NT2/D1 (cell line): Measurements from ENCODE around the gene LARGE2.
A peak's percentile ranks its signal among the peaks of the same experiment; 100 is the strongest.

Experiments used
- DNase-seq: peaks from one replicate; pipeline ENCODE4 v3.0.0-alpha.2; 2011; ENCODE audit warnings: low read depth, low spot score
- H3K27me3 ChIP-seq: 2 replicates; pipeline ENCODE4 v1.6.0; 2011; ENCODE audit warnings: mild to moderate bottlenecking; ENCODE audit not compliant: insufficient read length, insufficient read depth
- H3K36me3 ChIP-seq: 2 replicates; pipeline ENCODE4 v1.6.1; 2011; ENCODE audit warnings: mild to moderate bottlenecking, low read length, mixed read lengths; ENCODE audit not compliant: insufficient read depth, insufficient read length
- H3K4me1 ChIP-seq: 2 replicates; pipeline ENCODE4 v1.5.1; 2011; ENCODE audit not compliant: insufficient read depth, insufficient read length
- H3K4me3 ChIP-seq: 2 replicates; pipeline ENCODE4 v1.5.1; 2011; ENCODE audit warnings: low read depth; ENCODE audit not compliant: insufficient read length
- H3K9ac ChIP-seq: 2 replicates; pipeline ENCODE4 v1.6.0; 2011; ENCODE audit warnings: low read depth; ENCODE audit not compliant: insufficient read length
- H3K9me3 ChIP-seq: 2 replicates; pipeline ENCODE4 v1.5.1; 2011; ENCODE audit warnings: mild to moderate bottlenecking, low read length; ENCODE audit not compliant: insufficient read depth
- SUZ12 ChIP-seq: IDR thresholded peaks from 2 replicates; pipeline ENCODE4 v1.6.1; 2011; ENCODE audit not compliant: insufficient read length, insufficient read depth; ENCODE audit errors: extremely low read depth
- YY1 ChIP-seq: IDR thresholded peaks from 2 replicates; pipeline ENCODE4 v1.6.1; 2011; ENCODE audit not compliant: insufficient read length, insufficient read depth
- ZNF274 ChIP-seq: IDR thresholded peaks from 2 replicates; pipeline ENCODE4 v1.6.1; 2011; ENCODE audit warnings: mild to moderate bottlenecking, low read depth, low read length

Gene LARGE2

GRCh38 chr11:45964911-45965389 is 42.5 kb downstream of the LARGE2 start:
- peak; percentile 92 for DNase-seq
- H3K36me3 ChIP-seq: peaks cover 47% of the 10 kb centered on the region
- H3K9me3 ChIP-seq: no peaks in the 10 kb centered on the region
- H3K9ac ChIP-seq: no peak overlapping the region
- no peaks in the 10 kb centered on the region for H3K27me3 ChIP-seq
- TF ChIP-seq YY1 (no peak), ZNF274 (no peak), SUZ12 (no peak)
- H3K4me3 ChIP-seq: no peak overlapping the region
- no peaks in the 10 kb centered on the region for H3K4me1 ChIP-seq

GRCh38 chr11:45967506-45967905 is 45.0 kb downstream of the LARGE2 start:
- peaks cover 52% of the 10 kb centered on the region for H3K36me3 ChIP-seq
- no peak overlapping the region for H3K9ac ChIP-seq
- H3K4me3 ChIP-seq: no peak overlapping the region
- no peaks in the 10 kb centered on the region for H3K9me3 ChIP-seq
- H3K27me3 ChIP-seq: no peaks in the 10 kb centered on the region
- peaks cover 3% of the 10 kb centered on the region for H3K4me1 ChIP-seq
- DNase-seq: no peak
- no peak for TF ChIP-seq SUZ12
- no peak for TF ChIP-seq ZNF274
- no peak for TF ChIP-seq YY1

DNA sequence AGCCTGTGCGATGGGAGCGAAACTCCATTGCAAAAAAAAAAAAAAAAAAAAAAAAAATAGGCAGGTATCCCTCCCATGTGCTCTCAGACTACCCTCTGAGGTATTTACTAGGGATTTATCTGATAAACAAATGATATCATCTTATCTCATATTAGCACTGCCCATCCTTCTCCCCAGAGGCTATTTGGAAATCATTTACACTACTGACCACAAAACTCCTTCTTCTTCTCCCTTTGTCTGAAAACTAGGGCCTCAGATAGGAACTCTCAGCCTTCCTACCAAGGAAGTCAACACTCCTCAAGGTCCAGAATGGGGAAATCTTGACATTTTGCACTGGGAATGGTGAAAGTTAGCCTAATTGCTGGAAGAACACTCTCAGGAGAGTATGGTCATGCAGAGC is 46.4 kb downstream of the LARGE2 start:
- no peak overlapping the region for H3K4me3 ChIP-seq

GRCh38 chr11:45973601-45974000 is 51.1 kb downstream of the LARGE2 start:
- no peaks in the 10 kb centered on the region for H3K27me3 ChIP-seq
- no peaks in the 10 kb centered on the region for H3K9me3 ChIP-seq
- H3K4me1 ChIP-seq: peaks cover 3% of the 10 kb centered on the region
- no peak overlapping the region for H3K4me3 ChIP-seq
- TF ChIP-seq ZNF274: no peak
- no peak for TF ChIP-seq YY1
- no peak for TF ChIP-seq SUZ12
- DNase-seq: no peak
- H3K9ac ChIP-seq: no peak overlapping the region
- peaks cover 33% of the 10 kb centered on the region for H3K36me3 ChIP-seq

More for the DNA sequence above, 46.4 kb downstream of the LARGE2 start:
- DNase-seq: no peak
- H3K9me3 ChIP-seq: no peaks in the 10 kb centered on the region
- H3K36me3 ChIP-seq: peaks cover 52% of the 10 kb centered on the region
- H3K27me3 ChIP-seq: no peaks in the 10 kb centered on the region
- peaks cover 3% of the 10 kb centered on the region for H3K4me1 ChIP-seq
- no peak overlapping the region for H3K9ac ChIP-seq
- TF ChIP-seq ZNF274 (no peak), SUZ12 (no peak), YY1 (no peak)

GRCh38 chr11:45974806-45975205 is 52.4 kb downstream of the LARGE2 start:
- Histone ChIP-seq H3K27me3 (no peaks in the 10 kb centered on the region), H3K4me1 (peaks cover 3% of the 10 kb centered on the region)
- TF ChIP-seq YY1: no peak
- TF ChIP-seq ZNF274: no peak
- no peak for TF ChIP-seq SUZ12

More at GRCh38 chr11:45974806-45975205, 52.4 kb downstream of the LARGE2 start:
- Histone ChIP-seq H3K4me3 (no peak overlapping the region), H3K36me3 (peaks cover 29% of the 10 kb centered on the region), H3K9ac (no peak overlapping the region), H3K9me3 (no peaks in the 10 kb centered on the region)
- DNase-seq: no peak
